Loucy (cell line): ENCODE results near the gene ACTC1.

Source experiments
- H2AFZ ChIP-seq: fragments of 200-600 bp; sonication (generic); 2 replicates; pipeline ENCODE4 v1.6.0; 2016; ENCODE audit warnings: antibody characterized with exemption, mild to moderate bottlenecking, low read length, moderate library complexity
- H3F3A ChIP-seq: fragments of 200-600 bp; 2 replicates; pipeline ENCODE4 v1.6.0; 2016; ENCODE audit warnings: antibody characterized with exemption, low read depth, mild to moderate bottlenecking
- H3K27me3 ChIP-seq: fragments of 200-600 bp; sonication (generic); 2 replicates; pipeline ENCODE4 v1.6.1; 2014; ENCODE audit warnings: low read length, mild to moderate bottlenecking; ENCODE audit not compliant: insufficient read depth, poor library complexity, severe bottlenecking
- H3K36me3 ChIP-seq: fragments of 200-600 bp; sonication (generic); 2 replicates; pipeline ENCODE4 v1.6.1; 2016; ENCODE audit warnings: low read length; ENCODE audit not compliant: insufficient read depth
- H3K4me1 ChIP-seq: fragments of 200-600 bp; sonication (generic); 2 replicates; pipeline ENCODE4 v1.5.1; 2014; ENCODE audit warnings: low read length, mild to moderate bottlenecking; ENCODE audit not compliant: insufficient read depth, poor library complexity, severe bottlenecking
- H3K4me2 ChIP-seq: fragments of 200-600 bp; sonication (generic); 2 replicates; pipeline ENCODE4 v1.6.0; 2014; ENCODE audit warnings: antibody characterized with exemption, low read length, low read depth, mild to moderate bottlenecking; ENCODE audit not compliant: poor library complexity, severe bottlenecking
- H3K4me3 ChIP-seq: fragments of 200-600 bp; sonication (generic); 2 replicates; pipeline ENCODE4 v1.5.1; 2014; ENCODE audit warnings: low read length, mild to moderate bottlenecking, mixed read lengths; ENCODE audit not compliant: poor library complexity, severe bottlenecking
- H3K79me2 ChIP-seq: fragments of 200-600 bp; sonication (generic); 2 replicates; pipeline ENCODE4 v1.6.1; 2014; ENCODE audit warnings: low read length; ENCODE audit not compliant: insufficient read depth
- H3K9ac ChIP-seq: fragments of 200-600 bp; sonication (generic); 2 replicates; pipeline ENCODE4 v1.6.0; 2014; ENCODE audit warnings: mild to moderate bottlenecking, low read depth, low read length, moderate library complexity; ENCODE audit not compliant: poor library complexity, severe bottlenecking
- H3K9me2 ChIP-seq: fragments of 200-600 bp; sonication (generic); replicated peaks from 2 replicates; pipeline ENCODE4 v1.6.1; 2016; ENCODE audit warnings: low read depth, low read length, mixed read lengths
- H3K9me3 ChIP-seq: fragments of 200-600 bp; sonication (generic); 2 replicates; pipeline ENCODE4 v1.6.1; 2014; ENCODE audit warnings: mild to moderate bottlenecking, antibody characterized with exemption, low read length, low read depth; ENCODE audit not compliant: insufficient read depth
- H4K20me1 ChIP-seq: fragments of 200-600 bp; sonication (generic); 2 replicates; pipeline ENCODE4 v1.6.0; 2014; ENCODE audit warnings: antibody characterized with exemption, low read length, mild to moderate bottlenecking; ENCODE audit not compliant: insufficient read depth, poor library complexity, severe bottlenecking
- CTCF ChIP-seq: fragments of 200-600 bp; sonication (generic); conservative IDR thresholded peaks from 2 replicates; pipeline ENCODE4 v1.5.1; 2014; ENCODE audit warnings: mild to moderate bottlenecking, antibody characterized with exemption, low read length
- EZH2phosphoT487 ChIP-seq: fragments of 200-600 bp; IDR thresholded peaks from 2 replicates; pipeline ENCODE4 v1.6.1; 2018; ENCODE audit warnings: antibody characterized with exemption, mild to moderate bottlenecking, moderate library complexity, borderline replicate concordance

ACTC1 gene

GRCh38 chr15:34802371-34802770 is 7.0 kb upstream of the ACTC1 start:
- Histone ChIP-seq H3K9ac (no peak overlapping the region), H3K4me3 (no peak overlapping the region), H3F3A (no peaks in the 10 kb centered on the region), H3K4me2 (no peak overlapping the region), H2AFZ (no peak overlapping the region), H3K36me3 (no peaks in the 10 kb centered on the region), H3K27me3 (no peaks in the 10 kb centered on the region), H3K79me2 (no peaks in the 10 kb centered on the region), H3K9me2 (no peaks in the 10 kb centered on the region), H3K9me3 (no peaks in the 10 kb centered on the region), H4K20me1 (no peaks in the 10 kb centered on the region), H3K4me1 (no peaks in the 10 kb centered on the region)
- TF ChIP-seq CTCF, result no peak
- no peak for TF ChIP-seq EZH2phosphoT487

- Histone ChIP-seq H3K79me2 (no peaks in the 10 kb centered on the region), H3K36me3 (no peaks in the 10 kb centered on the region), H4K20me1 (no peaks in the 10 kb centered on the region), H3K4me1 (no peaks in the 10 kb centered on the region), H3K9me2 (no peaks in the 10 kb centered on the region), H3F3A (no peaks in the 10 kb centered on the region), H3K9me3 (no peaks in the 10 kb centered on the region), H3K27me3 (no peaks in the 10 kb centered on the region), H3K9ac (no peak overlapping the region), H3K4me3 (no peak overlapping the region), H3K4me2 (no peak overlapping the region), H2AFZ (no peak overlapping the region)
- no peak for TF ChIP-seq EZH2phosphoT487
- no peak for TF ChIP-seq CTCF
Measured at GRCh38 chr15:34799149-34800101, 4.1 kb upstream of the ACTC1 start.

- Histone ChIP-seq H3K4me1 (no peaks in the 10 kb centered on the region), H3K36me3 (no peaks in the 10 kb centered on the region), H3K27me3 (no peaks in the 10 kb centered on the region), H3K79me2 (no peaks in the 10 kb centered on the region), H2AFZ (no peak overlapping the region), H3K4me3 (no peak overlapping the region), H3F3A (no peaks in the 10 kb centered on the region), H4K20me1 (no peaks in the 10 kb centered on the region), H3K9me3 (no peaks in the 10 kb centered on the region), H3K9me2 (no peaks in the 10 kb centered on the region), H3K4me2 (no peak overlapping the region), H3K9ac (no peak overlapping the region)
- TF ChIP-seq EZH2phosphoT487 (no peak), CTCF (no peak)
Measured at GRCh38 chr15:34796847-34797435, 1.6 kb upstream of the ACTC1 start.
